Body of pancreas (tissue), 4 donors: ENCODE data around the gene TBL2. TPM values are rescaled to one million over a fixed set of nuclear protein-coding genes. Genes with fewer than 3 reads are reported as not detected.
"Not testable (repeated sequence)": the region's sequence is repeated elsewhere in the genome, so short reads cannot be mapped to it uniquely, and the experiment has no call there.

ENCODE experiments used
- ATAC-seq: fragments of 150-250 bp; one replicate; pipeline ENCODE4 v1.9.1; 2016
- DNase-seq, 4 donors: peaks; one replicate each; pipeline ENCODE4 v3.0.0-alpha.2; 2019
- H3K27ac ChIP-seq, 4 donors: fragments of 200-600 bp; sonication (generic); 1 replicate in 3 of 4; 2 replicates in 1 of 4; pipeline versions ENCODE4 v1.5.1 to v1.6.1; 2016 to 2019; ENCODE audit warnings: mild to moderate bottlenecking in 1 of 4, mixed read lengths in 1 of 4, moderate library complexity in 1 of 4
- H3K27me3 ChIP-seq, 2 donors: fragments of 200-600 bp; sonication (generic); one replicate each; pipeline ENCODE4 v1.6.0; 2016; ENCODE audit warnings: mild to moderate bottlenecking in 1 of 2
- H3K36me3 ChIP-seq, 2 donors: fragments of 200-600 bp; sonication (generic); replicated peaks in 1 of 2; 2 replicates each; pipeline ENCODE4 v1.5.1; 2016; ENCODE audit warnings: low read depth in 2 of 2; ENCODE audit not compliant: insufficient read depth in 1 of 2
- H3K4me1 ChIP-seq: fragments of 200-600 bp; sonication (generic); one replicate; pipeline ENCODE4 v1.6.0; 2016
- H3K4me3 ChIP-seq, 2 donors: fragments of 200-600 bp; sonication (generic); 1 replicate in 1 of 2; 2 replicates in 1 of 2; pipeline ENCODE4 v1.5.1; 2016 to 2019
- H3K9me3 ChIP-seq, 3 donors: fragments of 200-600 bp; sonication (generic); 1 replicate in 2 of 3; 2 replicates in 1 of 3; pipeline ENCODE4 v1.5.1; 2016
- POLR2A ChIP-seq, 3 donors: fragments of 450-650 bp; IDR thresholded peaks; one replicate each; pipeline ENCODE4 v1.6.1; 2016; ENCODE audit warnings: antibody characterized with exemption in 3 of 3, mild to moderate bottlenecking in 2 of 3
- WGBS, 2 donors: methylation state at CpG; one replicate each; pipeline ENCODE4 v1.1.5; 2017; 5-methylcytosine and 5-hydroxymethylcytosine counted together
- intact Hi-C: fragments of 100-400 bp; cut with DNase I; formaldehyde crosslinking; loops from one replicate; pipeline ENCODE4 v1.15.1; 2023
- total RNA-seq, 2 donors: library from RNA; depleted of rRNA; stranded (reverse); fragments of >200 nt; gene quantifications; one replicate each; pipeline ENCODE4 v1.1.0, GENCODE V29; 2016
- TF ChIP-seq, protein P1 (sequence below), 7 experiments: fragments of 450-650 bp in 4 of 7; fragments of 200-600 bp in 3 of 7; sonication (generic) in 3 of 7; IDR thresholded peaks; one replicate each; pipeline ENCODE4 v1.5.1; 2016 to 2019; ENCODE audit warnings: antibody characterized with exemption in 7 of 7

The TBL2 gene
- total RNA-seq, 2 donors from 2014 or later = 25.9 to 30.7 TPM

DNA sequence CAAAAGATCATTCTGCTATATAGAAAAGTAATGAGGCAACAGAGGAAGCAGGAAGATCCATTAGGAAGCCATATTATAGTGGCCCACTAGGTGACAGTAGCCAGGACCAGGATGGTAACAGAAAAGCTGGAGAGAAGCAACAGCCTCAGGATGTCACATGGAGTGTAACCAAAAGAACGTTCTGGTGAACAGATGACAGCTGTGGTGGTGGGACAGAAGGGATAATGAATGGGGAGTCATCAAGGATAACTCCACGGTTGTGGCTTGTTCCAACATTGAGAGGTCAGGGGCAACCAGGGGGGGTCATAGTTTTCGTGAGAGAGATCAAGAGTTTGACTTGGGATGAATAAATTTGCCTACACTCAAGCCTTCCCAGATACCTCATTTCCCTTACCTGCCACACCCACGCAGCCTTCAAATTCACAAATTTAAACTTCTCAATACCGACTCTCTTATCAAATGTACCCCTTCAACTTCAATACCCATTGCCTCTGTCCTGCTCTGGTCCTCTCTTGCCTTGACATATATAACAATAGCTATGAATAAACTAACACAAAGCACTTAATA is 9.3 kb downstream of the TBL2 start:
- Histone ChIP-seq H3K4me1 (peaks cover 6% of the 10 kb centered on the region), H3K9me3 (no peaks in the 10 kb centered on the region), H3K27ac (no peak overlapping the region), H3K36me3 (peaks cover 26 to 40% of the 10 kb centered on the region in 2 donors), H3K4me3 (no peak overlapping the region), H3K27me3 (no peaks in the 10 kb centered on the region)
- TF ChIP-seq, protein P1, sequence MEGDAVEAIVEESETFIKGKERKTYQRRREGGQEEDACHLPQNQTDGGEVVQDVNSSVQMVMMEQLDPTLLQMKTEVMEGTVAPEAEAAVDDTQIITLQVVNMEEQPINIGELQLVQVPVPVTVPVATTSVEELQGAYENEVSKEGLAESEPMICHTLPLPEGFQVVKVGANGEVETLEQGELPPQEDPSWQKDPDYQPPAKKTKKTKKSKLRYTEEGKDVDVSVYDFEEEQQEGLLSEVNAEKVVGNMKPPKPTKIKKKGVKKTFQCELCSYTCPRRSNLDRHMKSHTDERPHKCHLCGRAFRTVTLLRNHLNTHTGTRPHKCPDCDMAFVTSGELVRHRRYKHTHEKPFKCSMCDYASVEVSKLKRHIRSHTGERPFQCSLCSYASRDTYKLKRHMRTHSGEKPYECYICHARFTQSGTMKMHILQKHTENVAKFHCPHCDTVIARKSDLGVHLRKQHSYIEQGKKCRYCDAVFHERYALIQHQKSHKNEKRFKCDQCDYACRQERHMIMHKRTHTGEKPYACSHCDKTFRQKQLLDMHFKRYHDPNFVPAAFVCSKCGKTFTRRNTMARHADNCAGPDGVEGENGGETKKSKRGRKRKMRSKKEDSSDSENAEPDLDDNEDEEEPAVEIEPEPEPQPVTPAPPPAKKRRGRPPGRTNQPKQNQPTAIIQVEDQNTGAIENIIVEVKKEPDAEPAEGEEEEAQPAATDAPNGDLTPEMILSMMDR (IDR thresholded peaks at IDR 0.05) = no peak
- no peak for TF ChIP-seq POLR2A (IDR thresholded peaks at IDR 0.05)
- no peak for DNase-seq
- intact Hi-C loops = no loop called here
- no peak for ATAC-seq
- 66 to 75% methylated on average over 5 of the region's 5 CpGs for WGBS, 2 donors

DNA sequence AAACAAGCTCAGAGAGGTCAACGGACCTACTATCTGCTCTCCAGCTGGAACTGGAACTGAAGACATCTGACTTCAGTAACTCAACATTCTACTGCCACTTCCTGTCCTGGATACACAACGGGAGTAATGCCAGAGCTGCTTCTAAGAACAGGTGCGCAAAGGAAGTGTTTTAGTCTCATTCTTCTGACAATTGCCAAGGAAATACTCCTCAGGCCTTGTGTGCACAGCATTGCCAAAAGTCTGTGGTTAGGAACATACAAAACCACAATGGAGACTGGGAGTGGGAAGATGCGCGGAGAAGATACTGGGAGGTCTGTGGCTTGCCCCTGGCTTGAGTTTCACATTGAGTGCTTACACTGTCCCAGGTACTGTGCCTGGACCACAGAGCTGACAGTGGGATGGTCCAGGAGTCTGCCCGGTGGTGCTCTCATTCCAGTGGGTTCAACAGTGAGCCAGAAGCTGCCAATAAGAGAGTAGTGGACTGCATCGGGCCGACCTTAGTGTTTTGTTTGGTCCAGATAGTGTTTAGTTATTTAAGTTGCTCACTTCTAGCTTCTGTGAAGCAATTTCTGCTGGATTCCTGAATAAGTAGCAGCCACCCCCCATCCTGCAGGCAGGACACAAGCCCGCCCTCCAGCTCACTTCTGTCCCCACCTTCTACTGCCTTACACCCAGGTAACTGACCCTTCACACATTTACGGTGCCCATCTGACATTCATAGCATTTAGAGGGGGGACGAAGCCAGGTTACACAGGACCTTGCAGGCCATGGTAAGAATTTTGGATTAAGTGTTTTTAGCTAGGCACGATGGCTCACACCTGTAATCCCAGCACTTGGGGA is 10.3 kb downstream of the TBL2 start:
- H3K27me3 ChIP-seq = no peaks in the 10 kb centered on the region
- WGBS, 2 donors = 63 to 67% methylated on average over 10 to 12 of the region's 12 CpGs
- H3K27ac ChIP-seq = no peak overlapping the region
- intact Hi-C loops = no loop called here
- H3K4me1 ChIP-seq = peaks cover 6% of the 10 kb centered on the region
- no peak for ATAC-seq
- TF ChIP-seq, protein P1 (IDR thresholded peaks at IDR 0.05) = no peak
- TF ChIP-seq POLR2A (IDR thresholded peaks at IDR 0.05) = no peak
- no peak overlapping the region for H3K4me3 ChIP-seq
- peaks cover 18 to 31% of the 10 kb centered on the region in 2 donors for H3K36me3 ChIP-seq
- H3K9me3 ChIP-seq = no peaks in the 10 kb centered on the region
- no peak for DNase-seq

DNA sequence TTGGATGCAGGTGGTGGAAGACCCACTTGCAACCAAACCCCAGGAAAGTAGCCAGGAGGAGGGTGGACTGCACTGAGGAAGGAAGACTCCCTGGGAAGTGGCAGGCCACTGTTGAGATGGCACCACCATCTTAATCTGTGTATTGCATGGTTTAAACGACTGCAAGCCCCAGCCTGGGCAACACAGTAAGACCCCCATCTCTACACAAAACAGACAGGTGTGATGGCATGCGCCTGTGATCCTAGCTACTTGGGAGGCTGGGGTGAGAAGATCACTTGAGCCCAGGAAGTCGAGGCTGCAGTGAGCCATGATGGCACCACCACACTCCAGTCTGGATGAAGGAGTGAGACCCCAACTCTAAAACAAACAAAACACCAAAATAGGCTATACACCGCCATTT is 11.2 kb downstream of the TBL2 start:
- no peaks in the 10 kb centered on the region for H3K27me3 ChIP-seq
- intact Hi-C loops = no loop called here
- DNase-seq = no peak

DNA sequence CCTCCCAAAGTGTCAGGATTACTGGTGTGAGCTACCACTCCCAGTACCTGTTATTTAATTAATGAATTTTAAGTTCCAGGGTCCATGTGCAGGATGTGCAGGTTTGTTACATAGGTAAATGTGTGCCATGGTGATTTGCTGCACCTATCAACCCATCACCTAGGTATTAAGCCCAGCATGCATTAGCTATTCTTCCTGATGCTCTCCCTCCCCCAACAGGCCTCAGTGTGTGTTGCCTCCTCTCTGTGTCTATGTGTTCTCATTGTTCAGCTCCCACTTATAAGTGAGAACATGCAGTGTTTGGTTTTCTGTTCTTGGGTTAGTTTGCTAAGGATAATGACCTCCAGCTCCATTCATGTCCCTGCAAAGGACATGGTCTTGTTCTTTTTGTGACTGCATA is 11.9 kb downstream of the TBL2 start:
- not testable (repeated sequence) for ATAC-seq, H3K27ac ChIP-seq, H3K4me3 ChIP-seq

More for the DNA sequence above, 11.2 kb downstream of the TBL2 start:
- no peak for ATAC-seq
- peaks cover 6% of the 10 kb centered on the region for H3K4me1 ChIP-seq
- 88 to 96% methylated on average over 3 to 4 of the region's 4 CpGs for WGBS, 2 donors
- no peak overlapping the region for H3K4me3 ChIP-seq
- no peak overlapping the region for H3K27ac ChIP-seq
- TF ChIP-seq POLR2A (IDR thresholded peaks at IDR 0.05) = no peak
- TF ChIP-seq, protein P1 (IDR thresholded peaks at IDR 0.05) = no peak
- peaks cover 16 to 23% of the 10 kb centered on the region in 2 donors for H3K36me3 ChIP-seq
- no peaks in the 10 kb centered on the region for H3K9me3 ChIP-seq

DNA sequence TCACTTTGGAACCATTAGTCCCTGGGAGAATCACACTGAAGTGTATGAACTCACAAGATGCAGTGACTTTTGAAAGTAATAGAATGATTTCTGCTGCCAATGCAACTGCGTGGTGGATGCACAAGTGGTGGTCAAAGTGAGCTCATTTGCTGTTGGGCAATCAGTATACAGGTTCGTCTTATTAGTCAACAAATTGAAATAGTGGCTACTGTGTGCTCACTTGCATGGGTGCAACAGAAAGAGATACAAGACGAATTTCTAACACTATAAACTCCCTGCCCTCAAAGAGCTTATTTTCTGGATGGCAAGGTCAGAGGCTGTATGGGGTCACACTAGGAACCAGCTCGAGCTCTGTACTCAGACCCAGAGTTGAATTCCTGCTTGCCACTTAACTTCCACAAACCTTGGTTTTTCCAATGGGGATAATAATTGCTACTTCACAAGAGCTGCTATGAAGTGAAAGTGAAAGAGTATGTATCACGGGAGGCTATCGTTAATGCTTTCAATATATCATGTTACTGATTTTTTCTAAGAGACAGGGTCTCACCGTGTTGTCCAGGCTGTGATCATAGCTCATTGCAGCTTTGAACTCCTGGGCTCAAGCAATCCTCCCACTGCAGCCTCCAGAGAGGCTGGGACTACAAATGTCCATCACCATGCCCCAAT is 12.6 kb downstream of the TBL2 start:
- TF ChIP-seq POLR2A (IDR thresholded peaks at IDR 0.05) = no peak
- TF ChIP-seq, protein P1 (IDR thresholded peaks at IDR 0.05) = no peak
- Histone ChIP-seq H3K27ac (no peak overlapping the region), H3K9me3 (no peaks in the 10 kb centered on the region), H3K27me3 (no peaks in the 10 kb centered on the region), H3K36me3 (peaks cover 7 to 14% of the 10 kb centered on the region in 2 donors), H3K4me1 (peaks cover 6% of the 10 kb centered on the region), H3K4me3 (no peak overlapping the region)
- 49 to 63% methylated on average over 7 of the region's 7 CpGs for WGBS, 2 donors
- DNase-seq (no peak), ATAC-seq (no peak)
- intact Hi-C loops = no loop called here

More for the DNA sequence above, 11.9 kb downstream of the TBL2 start:
- peaks cover 13 to 19% of the 10 kb centered on the region in 2 donors for H3K36me3 ChIP-seq
- H3K27me3 ChIP-seq, DNase-seq, intact Hi-C loops, H3K4me1 ChIP-seq, H3K9me3 ChIP-seq: not testable (repeated sequence)
